Neutrophil (primary cell): ENCODE measurements around the gene NXN.

Experiments
- H3K27ac ChIP-seq: fragments of 200-600 bp; sonication (generic); 2 replicates; pipeline ENCODE4 v1.5.1; 2016; ENCODE audit warnings: mild to moderate bottlenecking, moderate library complexity
- H3K27me3 ChIP-seq: fragments of 200-600 bp; sonication (generic); 2 replicates; pipeline ENCODE4 v1.6.0; 2016; ENCODE audit warnings: mild to moderate bottlenecking
- H3K36me3 ChIP-seq: fragments of 200-600 bp; sonication (generic); 2 replicates; pipeline ENCODE4 v1.5.1; 2017
- H3K4me1 ChIP-seq, 2 experiments: fragments of 200-600 bp in 1 of 2; sonication (generic) in 1 of 2; 1 replicate in 1 of 2; 2 replicates in 1 of 2; pipeline versions ENCODE4 v1.5.1 to v1.6.1; 2013 to 2016; ENCODE audit warnings: low read depth in 1 of 2, low read length in 1 of 2, mild to moderate bottlenecking in 1 of 2, moderate library complexity in 1 of 2; ENCODE audit not compliant: control insufficient read depth in 1 of 2, insufficient read depth in 1 of 2
- H3K4me3 ChIP-seq, 2 experiments: fragments of 200-600 bp in 1 of 2; sonication (generic) in 1 of 2; 1 replicate in 1 of 2; 2 replicates in 1 of 2; pipeline ENCODE4 v1.5.1; 2013 to 2016; ENCODE audit warnings: low read depth in 1 of 2, low read length in 1 of 2, mild to moderate bottlenecking in 1 of 2, moderate library complexity in 1 of 2
- H3K9me3 ChIP-seq: fragments of 200-600 bp; sonication (generic); 2 replicates; pipeline ENCODE4 v1.5.1; 2016
- TF ChIP-seq, protein P1 (sequence below): fragments of 200-600 bp; sonication (generic); IDR thresholded peaks from 2 replicates; pipeline ENCODE4 v1.5.1; 2016; ENCODE audit warnings: antibody characterized with exemption

NXN gene

DNA sequence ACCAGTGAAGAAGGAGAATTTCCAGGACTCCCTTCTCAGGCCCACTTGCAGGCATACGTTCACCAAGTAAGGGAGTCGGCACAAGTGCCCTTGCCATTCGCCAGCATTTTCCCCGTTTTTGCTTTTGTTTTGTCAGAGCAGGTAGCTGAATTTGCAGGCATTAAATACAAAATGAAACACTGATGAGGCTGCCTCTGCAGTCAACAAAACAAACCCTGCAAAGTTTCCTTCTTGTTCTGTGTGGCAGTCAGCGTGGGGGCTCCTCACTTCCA, 205.3 kb downstream of the NXN start:
- no peak overlapping the region for H3K4me3 ChIP-seq
- TF ChIP-seq, protein P1, sequence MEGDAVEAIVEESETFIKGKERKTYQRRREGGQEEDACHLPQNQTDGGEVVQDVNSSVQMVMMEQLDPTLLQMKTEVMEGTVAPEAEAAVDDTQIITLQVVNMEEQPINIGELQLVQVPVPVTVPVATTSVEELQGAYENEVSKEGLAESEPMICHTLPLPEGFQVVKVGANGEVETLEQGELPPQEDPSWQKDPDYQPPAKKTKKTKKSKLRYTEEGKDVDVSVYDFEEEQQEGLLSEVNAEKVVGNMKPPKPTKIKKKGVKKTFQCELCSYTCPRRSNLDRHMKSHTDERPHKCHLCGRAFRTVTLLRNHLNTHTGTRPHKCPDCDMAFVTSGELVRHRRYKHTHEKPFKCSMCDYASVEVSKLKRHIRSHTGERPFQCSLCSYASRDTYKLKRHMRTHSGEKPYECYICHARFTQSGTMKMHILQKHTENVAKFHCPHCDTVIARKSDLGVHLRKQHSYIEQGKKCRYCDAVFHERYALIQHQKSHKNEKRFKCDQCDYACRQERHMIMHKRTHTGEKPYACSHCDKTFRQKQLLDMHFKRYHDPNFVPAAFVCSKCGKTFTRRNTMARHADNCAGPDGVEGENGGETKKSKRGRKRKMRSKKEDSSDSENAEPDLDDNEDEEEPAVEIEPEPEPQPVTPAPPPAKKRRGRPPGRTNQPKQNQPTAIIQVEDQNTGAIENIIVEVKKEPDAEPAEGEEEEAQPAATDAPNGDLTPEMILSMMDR: no peak
- H3K36me3 ChIP-seq: peaks cover 80% of the 10 kb centered on the region
- peaks cover 0 to 3% of the 10 kb centered on the region in 2 experiments for H3K4me1 ChIP-seq
- H3K27me3 ChIP-seq: no peaks in the 10 kb centered on the region
- H3K9me3 ChIP-seq: no peaks in the 10 kb centered on the region
- H3K27ac ChIP-seq: no peak overlapping the region

DNA sequence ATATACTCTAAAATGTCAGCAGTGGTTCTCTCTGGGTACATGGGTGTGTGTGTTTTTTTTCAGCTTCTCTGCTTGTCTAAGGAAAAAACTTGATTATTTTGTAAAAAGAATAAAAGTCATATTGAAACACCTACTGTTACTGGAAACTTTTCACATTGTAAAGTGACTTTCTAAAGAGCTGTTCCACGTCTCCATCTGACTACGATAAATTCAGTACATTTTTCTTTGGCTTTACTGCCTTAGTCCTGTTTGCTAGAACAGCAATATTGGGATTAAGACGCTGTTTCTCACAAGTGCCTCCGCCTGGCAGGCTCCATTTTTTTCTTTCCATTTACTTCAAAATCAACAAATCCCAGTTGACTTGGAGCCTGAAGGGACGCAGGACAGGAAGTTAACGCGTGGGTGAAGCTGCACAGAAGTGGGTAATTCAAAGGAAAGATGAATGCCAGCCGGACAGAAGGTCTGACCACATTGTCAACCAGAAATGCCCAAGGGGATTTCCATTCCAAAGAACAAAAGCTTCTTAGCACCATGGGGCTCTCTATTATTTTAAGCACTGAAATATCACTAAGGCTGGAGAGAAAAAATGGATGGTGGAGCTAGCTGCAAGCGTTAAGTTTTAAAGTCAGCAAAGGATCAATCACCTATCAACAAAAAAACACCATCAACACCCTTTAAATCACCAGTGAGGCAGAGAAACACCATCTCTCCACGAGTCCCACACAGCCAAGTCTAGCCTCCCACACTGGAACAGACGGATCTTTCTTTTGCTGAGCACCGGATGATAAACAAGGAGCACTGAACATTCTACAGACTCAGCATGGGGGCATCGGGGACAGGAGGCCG, 205.9 kb downstream of the NXN start:
- peaks cover 84% of the 10 kb centered on the region for H3K36me3 ChIP-seq
- peaks cover 0 to 3% of the 10 kb centered on the region in 2 experiments for H3K4me1 ChIP-seq
- H3K27me3 ChIP-seq: no peaks in the 10 kb centered on the region

DNA sequence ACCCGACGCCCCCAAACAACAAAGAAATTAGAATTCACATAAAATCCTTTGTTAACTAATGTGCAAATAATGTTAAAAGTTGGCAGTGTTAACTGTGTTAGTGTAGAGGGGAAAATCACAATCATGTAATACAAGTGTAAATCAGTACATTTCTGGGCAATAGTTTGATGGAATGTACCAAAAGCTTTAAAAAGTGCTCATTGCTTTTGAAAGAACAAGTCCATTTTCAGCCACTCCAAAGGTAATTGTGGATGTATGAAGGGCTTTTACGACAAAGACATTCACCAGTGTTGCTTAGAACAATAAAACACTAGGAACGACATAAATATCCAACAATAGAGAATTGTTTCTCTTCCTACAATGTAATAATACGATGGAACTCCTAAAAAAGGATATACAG, 206.6 kb downstream of the NXN start:
- Histone ChIP-seq H3K27ac (no peak overlapping the region), H3K36me3 (peaks cover 77% of the 10 kb centered on the region), H3K9me3 (no peaks in the 10 kb centered on the region), H3K4me3 (no peak overlapping the region), H3K4me1 (peaks cover 0 to 3% of the 10 kb centered on the region in 2 experiments), H3K27me3 (no peaks in the 10 kb centered on the region)
- TF ChIP-seq, protein P1: no peak

More for the DNA sequence above, 205.9 kb downstream of the NXN start:
- TF ChIP-seq, protein P1: no peak
- Histone ChIP-seq H3K4me3 (no peak overlapping the region), H3K27ac (no peak overlapping the region), H3K9me3 (no peaks in the 10 kb centered on the region)

DNA sequence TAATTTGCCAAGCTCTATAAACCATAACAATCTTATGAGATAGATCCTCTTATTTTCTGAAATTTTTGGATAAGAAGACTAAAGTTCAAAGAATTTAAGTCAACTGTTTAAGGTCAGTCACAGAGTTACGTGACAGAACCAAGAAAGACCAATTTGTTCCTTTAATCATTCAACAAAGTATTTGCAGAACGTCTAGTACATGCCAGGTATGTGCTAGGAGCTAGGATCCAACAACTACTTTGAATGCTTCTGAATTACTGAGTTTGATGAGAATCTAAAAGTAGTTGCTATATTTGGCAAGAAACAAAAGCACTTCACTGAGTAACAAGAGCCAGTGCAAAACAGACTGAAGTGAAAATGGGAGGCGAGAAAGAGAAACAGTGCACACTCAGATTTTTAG, 212.5 kb downstream of the NXN start:
- Histone ChIP-seq H3K4me3 (no peak overlapping the region), H3K4me1 (no peaks in the 10 kb centered on the region), H3K9me3 (no peaks in the 10 kb centered on the region), H3K36me3 (peaks cover 59% of the 10 kb centered on the region), H3K27me3 (no peaks in the 10 kb centered on the region), H3K27ac (no peak overlapping the region)
- TF ChIP-seq, protein P1: no peak

DNA sequence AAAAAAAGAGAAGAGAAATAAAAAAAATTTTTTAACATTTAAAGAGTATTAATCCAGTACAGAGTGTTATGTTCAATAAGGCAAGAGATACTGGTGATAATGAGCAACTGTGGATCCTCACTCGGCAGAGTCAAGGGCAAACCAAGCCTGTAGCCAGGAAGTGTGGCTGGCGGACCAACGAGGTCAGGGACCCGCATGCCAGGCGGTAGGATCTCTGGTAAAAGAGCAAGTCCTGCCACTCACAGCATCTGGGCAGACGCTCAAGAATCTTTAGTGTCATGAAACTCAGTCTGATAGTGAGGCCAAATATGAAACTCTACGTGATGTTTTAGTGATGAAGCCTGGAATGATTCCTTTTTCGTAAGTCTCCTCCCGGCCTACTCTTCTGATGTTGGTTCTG, 219.2 kb downstream of the NXN start:
- no peaks in the 10 kb centered on the region for H3K9me3 ChIP-seq
- H3K4me3 ChIP-seq: no peak overlapping the region
- H3K4me1 ChIP-seq: no peaks in the 10 kb centered on the region
- H3K27ac ChIP-seq: no peak overlapping the region
- TF ChIP-seq, protein P1: no peak
- H3K27me3 ChIP-seq: no peaks in the 10 kb centered on the region
- peaks cover 28% of the 10 kb centered on the region for H3K36me3 ChIP-seq
